Activated T-cell treated with anti-CD3 and anti-CD28 coated beads, Interleukin-2, amount 50 U/mL, for 1 hour (primary cell): ENCODE results near the gene NIN.
"Not testable (repeated sequence)": the region's sequence is repeated elsewhere in the genome, so short reads cannot be mapped to it uniquely, and the experiment has no call there.

ENCODE experiments used
- DNase-seq: peaks from one replicate; pipeline ENCODE4 v3.0.0-alpha.2; 2020

The NIN gene

DNA sequence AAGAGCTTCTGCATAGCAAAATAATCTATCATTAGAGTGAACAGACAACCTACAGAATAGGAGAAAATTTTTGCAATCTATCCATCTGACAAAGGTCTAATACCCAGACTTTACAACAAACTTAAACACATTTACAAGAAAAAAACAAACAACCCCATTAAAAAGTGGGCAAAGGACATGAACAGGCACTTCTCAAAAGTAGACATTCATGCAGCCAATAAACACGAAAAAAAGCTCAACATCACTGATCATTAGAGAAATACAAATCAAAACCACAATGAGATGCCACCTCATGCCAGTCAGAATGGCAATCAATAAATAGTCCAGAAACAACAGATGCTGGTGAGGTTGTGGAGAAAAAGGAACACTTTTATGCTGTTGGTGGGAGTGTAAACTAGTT lies 15.9 kb downstream of the NIN start:
- DNase-seq, result not testable (repeated sequence)

DNA sequence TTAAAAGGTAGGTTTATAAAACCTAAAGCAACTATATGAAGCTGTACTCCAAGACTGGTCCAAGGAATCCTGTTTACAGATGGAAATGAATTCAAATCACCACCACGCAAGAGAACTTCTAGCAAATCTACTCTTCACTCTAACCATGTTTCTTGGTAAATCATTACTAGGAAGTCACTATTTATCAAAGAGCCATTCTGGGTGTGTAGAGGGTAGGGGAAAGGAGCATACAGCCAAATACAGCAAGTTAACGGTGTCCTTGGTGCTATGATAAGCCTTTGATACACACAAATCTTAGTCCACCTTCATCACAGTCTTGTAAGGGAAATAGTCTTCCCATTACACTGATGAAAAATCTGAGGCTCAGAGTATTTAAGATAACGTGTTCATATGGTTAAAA lies 16.8 kb downstream of the NIN start:
- no peak for DNase-seq

DNA sequence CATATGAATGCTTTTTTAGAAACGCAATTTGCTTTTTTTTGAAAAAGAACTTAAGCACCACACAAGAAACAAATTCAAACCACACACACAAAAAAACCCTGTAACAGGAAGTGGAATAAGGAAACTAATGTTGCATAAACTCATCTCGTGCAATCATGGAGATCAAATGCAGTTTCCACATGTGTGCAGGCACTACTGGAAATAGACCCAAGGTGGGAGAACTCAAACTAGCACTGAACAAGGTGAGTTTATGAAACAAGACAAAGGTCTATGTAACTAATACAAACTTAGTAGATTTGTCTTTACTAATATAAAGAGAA lies 17.5 kb downstream of the NIN start:
- DNase-seq, result no peak

DNA sequence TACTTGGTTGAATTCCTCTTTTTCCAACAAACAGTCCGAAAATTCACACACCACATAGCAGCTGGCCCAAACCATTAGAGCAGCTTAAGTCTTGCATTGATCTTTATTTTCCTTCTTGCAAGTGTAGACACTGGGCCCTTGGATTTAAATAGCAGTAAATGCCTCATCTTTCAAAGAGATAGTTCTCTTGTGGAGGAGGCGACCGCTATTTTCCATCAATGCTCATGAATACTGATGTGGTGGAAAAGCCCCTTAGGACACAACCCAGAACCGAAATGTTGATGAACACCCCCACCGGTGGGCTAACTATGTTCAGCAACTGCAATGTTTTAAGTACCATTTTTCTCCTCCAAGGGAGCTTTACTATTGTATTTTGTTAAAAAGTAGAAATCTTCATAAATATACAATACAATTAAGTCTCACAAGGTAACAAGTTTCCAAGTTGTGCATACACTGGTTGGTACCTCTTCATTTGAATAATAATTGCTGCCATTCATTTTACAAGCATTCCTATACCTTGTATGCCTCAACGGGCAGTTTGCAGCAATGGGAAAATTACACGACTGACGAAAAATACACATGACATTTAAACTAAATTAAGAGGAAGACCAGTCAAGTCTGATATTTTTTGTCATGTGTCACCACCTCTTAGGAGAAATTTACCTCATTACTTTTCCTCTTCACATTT lies 18.0 kb downstream of the NIN start:
- DNase-seq, result no peak

DNA sequence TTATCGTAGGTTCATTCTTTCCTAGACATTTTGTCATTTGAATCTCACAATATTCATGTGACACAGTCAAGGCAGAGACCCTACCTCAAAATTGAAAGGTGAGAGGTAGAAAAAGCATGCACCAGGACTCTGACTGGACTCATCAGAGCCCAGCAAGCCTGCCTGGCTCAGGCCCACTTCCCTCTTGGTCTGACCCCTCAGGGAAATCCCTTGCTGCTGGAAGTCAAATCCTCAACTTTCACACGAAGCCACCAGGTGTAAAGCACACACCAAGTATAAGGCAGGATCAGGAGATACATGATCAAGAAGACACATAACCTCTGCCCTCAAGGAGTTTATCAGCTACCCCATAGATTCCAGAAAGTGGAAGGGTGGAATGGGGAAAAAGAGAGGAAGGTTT lies 18.8 kb downstream of the NIN start:
- no peak for DNase-seq

DNA sequence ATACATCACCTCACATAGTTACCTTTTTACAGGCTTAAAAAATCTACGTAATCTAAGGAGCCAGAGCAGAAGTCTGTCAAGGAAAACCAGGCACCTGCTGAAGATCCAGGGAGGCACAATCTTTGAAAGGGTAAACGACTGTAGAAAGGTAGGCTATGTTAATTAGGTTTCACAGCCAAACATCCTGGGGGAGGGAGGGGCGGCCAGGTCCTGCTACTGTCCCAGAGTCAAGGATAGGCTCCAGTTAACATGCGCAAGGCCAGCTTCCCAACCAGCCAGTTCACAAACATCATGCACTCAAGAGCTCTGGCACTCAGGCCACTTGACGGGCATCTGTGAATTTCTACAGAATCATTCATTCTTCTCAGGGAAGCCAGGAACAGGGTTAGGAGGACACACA lies 22.9 kb downstream of the NIN start:
- no peak for DNase-seq

DNA sequence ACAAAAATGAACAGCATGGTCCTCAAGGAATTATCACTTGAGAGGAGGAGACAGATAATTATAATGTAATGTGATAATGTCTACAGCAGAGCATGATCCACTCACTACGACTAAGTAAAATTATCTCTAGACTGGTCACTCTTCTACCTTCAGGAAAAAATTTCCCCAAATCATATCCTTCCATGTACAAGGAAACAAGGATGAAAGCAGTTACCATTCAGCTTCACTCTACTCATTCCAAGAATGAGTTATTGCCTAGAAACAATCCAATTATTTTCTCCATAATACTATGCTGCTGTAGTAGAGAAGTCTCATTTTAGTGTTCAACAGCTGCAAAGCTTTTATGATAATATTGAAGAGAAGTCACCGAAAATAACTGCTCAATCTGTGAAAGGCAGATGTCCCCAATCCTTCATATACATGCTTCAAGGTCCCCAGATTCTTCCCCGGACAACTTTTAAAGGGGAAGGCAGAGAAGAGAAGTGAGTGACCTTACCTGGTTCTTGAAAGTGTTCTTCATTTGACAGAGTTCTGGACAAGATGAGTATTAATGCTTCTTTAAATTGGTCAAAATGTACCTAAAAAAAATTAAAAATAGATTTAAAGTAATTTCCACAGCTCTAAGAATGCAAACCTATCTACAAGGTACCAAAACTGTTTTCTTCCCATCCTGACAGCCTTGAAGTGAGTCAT lies 24.6 kb downstream of the NIN start:
- DNase-seq, result no peak

DNA sequence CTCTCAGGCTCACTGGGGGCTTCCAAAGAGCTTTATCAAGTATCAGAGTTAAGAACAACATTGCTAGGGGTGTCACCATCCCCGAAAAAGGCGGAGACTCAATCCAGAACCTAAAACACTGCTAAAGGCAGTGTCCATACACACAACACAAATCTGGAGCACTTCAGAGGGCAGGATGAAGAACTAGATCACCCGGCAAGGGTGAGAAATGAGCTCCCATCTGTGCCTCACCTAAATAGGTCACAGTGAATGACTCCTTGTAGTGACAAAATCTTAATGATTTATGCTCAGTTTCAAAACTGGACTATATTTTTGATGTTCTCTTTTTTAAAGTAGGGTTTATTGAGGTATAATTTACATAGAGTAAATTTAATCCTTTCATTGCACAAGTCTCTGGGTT lies 25.6 kb downstream of the NIN start:
- no peak for DNase-seq

DNA sequence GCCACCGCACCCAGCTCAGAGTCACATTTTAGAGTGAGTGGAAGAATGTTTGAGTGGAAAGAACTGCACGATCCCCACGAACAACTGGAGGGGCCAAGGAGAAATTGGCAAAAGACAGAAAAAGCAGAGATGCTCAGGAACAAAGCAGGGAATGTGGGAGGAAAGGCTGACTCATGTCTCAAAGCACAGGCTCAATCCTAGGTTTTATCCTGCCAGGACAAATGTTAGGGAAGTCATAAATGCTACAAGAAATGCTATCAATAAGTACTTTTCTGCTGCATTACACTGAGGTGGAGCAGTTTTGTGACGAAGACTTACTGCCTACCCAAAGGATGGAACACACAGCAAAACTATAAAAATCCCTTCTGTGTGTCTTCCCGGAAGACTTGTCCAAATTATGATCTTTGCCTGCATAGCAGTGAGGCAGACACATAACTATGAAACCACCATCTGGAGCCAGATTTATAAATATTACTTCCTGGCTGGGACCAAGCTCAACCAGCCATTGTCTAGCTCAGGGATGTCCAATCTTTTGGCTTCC lies 26.7 kb downstream of the NIN start:
- no peak for DNase-seq

DNA sequence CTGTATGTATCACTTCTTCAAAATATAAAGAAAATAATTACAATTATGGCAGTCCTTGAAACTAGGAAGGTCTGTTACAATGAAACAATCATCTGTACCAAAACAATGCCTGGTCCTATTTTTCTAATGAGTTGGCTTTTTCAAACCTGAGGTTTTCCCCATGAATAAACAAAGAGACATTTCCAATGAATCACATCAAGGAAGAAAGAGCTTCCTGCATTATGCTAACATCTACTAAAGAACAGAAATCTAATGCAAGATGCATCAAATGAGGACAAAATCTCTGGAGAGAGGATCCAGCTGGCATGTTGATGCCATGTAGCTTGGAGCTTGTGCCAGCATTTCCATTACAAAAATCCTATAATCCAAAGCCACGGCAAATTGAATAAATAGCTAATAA lies 29.3 kb downstream of the NIN start:
- DNase-seq, result no peak

DNA sequence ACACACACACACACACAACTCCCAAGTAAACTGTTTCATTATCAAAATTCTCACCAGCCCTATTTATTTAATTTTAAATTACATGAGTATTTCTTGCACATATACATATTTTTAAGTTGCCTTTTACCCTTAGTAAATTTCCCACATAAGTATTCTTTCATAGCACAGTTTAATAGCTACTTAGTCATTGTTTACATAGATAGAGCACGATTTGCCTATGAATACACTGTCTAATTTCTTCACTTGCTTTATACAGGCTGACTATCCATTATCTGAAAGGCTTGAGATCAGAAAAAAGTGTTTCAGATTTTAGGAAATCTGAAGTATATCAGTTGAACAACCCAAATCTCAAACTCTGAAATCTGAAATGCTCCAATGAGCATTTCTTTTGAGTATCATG lies 30.9 kb downstream of the NIN start:
- no peak for DNase-seq

DNA sequence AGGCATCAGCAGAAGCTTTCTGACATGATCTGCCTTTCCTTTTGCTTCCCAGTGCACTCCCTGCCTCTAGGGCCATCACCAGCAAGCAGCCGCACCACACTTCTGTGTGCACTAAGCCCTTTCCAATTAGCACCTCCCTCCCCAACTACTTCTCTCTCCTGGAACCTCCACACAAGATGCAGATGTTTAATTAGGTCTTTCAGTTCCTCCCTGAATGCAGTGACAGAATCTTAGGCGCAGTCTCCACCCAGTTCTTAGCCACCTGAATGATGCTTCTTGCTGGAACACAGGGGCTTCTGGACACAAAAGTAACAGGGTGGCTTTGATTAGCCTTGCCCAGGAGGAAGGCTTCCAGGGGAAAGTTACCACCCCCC lies 32.9 kb downstream of the NIN start:
- DNase-seq, result no peak

DNA sequence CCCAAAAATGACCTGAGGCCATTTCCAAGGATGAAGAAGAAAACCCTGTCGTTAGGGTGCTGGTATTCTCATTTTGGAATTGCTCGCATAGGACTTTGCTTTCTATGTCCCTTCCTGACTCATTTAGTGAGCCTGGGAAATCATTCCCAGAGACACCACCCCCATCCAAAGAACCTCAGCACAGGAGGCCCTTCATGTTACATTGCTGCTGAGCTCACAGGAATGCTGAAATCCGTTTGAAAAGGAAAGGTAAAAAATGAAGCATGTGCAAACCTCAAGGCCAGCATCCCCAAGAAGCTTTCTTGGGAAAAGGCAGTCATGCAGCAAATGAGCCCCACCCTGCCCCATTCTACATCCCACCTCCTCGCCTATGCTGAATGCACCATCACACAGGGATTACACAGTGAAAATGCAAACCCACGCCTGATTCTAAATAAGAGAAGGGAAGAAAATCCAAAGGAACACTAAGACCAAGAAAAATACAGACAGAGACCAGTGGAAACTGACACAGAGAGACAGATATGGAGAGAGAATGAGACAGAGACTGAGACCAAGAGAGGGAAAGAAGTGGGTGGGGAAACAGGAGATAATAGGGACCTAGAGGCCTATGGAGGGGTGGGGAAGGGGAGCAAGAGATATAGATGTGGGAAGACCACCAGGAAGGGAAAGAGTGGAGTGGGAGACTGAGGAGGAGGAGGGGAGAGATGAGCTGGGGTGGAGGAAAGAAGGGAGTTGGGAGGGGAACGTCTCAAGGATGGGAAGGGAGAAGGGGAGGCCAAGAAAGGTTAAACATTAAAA lies 33.5 kb downstream of the NIN start:
- no peak for DNase-seq

DNA sequence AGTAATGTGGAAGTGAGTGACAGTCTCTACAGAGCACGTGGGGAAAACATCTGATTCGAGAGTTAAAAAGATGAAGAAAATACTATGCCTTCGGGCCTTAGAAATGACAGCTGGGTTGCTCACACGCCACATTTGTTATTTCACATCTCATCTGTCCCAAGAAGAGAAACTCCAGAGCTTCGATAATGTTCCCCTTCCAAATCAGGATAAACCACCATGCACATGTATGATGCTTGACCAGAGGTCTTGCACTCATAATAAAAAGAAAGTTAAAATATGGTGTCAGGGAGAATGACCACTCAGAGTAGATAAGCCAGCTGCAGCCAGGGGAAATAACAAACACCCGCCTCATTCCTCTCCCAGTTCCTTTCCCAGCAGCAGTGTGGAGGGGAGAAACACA lies 34.6 kb downstream of the NIN start:
- no peak for DNase-seq

DNA sequence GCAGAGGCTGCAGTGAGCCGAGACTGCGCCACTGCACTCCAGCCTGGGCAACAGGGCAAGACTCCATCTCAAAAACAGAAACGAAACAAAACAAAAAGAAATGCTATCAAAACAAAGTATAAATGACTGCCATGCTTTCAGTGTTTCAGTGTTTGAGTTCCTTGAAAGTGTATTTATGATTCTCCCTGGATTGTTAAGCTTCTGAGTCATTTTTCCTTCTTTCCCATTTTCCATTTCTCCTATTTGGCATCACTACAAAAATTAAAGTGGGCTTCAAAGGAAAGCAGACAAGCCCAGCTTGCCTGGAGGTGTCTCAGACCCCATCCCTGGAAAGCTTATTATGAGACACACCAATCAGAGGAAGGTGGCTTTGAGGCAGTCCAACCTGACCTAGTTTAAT lies 35.1 kb downstream of the NIN start:
- no peak for DNase-seq

DNA sequence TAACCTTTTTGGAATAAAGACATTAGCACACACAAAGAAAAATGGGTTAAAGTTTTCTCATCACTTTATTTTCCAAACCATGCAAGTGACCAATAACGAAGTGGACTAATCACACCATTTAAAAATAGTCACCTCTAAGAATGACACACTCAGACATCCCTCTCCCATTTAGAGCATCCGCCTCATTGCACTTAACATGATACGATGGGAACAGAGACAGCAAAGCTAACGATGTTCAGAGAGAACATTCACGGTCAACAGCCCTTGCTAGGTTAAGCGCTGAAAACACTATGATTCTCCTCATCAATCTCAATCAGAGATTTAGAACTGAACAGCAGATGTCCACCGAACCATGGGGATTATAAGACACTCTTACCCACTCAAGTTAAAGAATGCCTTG lies 35.8 kb downstream of the NIN start:
- no peak for DNase-seq

DNA sequence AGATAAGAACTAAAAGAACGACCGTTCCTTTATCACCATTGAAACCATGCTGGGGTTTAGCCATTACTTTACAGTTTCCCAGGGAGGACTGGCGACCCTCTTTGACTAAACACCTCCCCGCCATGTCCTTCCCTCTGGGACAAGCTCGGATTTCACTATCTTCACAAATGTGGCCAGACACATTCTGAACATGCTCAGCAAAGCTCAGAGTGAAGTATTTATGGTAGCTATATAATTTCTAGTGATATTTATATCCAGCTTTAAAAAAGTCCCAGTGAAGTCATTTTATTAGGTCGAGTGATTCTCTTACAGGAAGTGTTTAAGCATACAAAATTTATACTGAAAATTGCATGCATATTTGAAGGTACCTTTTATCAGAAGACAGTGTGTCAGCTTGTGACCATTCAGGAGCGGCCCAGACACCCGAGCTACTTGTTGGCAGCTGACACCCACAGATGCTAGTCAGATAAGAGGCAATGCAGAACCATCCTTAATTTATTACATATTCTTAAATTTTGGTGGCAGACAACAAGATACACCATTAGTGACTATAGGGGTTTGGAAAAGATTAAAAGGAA lies 36.8 kb downstream of the NIN start:
- DNase-seq, result no peak

DNA sequence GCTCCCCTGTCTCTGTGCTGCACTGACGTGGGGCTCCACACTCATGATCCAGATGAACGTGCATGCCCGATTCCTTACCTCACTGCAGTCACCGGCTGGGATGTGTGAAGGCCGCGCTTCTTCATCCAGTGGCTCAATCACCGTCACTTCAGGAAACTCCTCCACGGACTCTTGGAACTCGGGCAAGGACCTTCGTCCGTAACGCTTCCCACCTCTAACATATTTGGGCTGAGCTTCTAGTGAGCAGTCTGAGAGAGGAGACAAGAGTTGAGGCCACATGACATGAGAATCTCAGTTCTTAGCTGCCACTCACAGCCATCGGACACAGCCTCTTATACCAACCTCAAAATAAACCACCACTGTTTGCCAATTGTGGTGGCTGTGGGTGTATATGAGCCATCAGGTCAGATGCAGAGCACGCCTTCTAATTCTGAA lies 38.3 kb downstream of the NIN start:
- no peak for DNase-seq

DNA sequence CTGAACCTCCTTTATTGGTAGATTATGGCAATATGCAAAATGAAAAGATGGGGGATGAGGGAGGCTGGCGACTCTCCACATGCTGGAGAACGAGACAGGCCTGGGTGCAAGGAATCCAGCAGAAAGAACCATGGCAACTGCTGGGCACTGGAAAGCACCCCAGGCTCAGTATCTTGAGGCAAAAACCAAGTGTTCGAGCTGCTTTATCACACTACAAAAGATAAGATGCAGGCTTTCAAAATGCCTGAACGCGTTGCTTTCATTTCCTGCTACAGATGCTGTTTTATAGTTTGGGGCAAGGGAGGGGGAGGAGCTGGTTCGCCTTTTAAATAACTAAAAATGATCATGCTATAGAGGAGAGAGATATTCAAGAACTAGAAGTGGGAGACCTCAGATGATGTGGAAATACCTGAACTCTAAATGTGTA lies 38.9 kb downstream of the NIN start:
- DNase-seq, result no peak

DNA sequence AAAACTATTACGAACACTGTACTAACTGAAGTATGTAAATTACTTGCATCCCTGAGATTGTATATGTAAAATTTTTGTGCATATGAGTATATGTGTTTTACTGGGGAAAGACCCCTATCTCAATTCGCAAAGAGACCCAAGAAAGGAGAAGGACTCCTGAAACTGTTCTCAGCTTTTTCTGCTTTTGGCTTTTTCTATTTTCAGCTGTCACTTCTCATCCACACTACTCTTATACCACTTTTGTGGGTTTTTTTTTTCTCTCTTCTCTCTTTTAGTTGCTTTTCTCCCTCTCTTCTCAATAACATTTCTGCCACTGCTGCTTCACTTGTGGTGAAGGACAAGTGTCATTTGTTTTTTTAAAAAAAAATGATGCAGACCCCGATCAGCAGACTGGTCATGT lies 39.8 kb downstream of the NIN start:
- no peak for DNase-seq

DNA sequence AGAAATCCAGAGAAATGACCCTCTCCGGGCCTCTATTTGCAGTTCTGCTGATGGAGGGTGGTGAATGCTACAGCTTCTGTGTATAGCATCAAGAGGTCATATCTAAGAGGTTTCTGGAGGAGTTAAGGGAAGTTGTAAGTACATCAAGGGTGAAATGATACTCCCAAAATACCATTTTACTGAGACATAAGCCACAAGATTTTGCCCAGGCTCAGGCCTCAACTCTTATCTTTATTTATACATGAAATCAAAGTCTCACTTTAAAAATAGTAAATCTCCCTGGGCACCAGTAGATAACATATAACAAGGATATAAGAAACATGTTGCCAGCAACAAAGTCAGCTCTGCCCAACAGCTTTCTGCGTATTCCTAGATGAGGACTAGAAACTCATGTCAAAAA lies 40.4 kb downstream of the NIN start:
- no peak for DNase-seq

DNA sequence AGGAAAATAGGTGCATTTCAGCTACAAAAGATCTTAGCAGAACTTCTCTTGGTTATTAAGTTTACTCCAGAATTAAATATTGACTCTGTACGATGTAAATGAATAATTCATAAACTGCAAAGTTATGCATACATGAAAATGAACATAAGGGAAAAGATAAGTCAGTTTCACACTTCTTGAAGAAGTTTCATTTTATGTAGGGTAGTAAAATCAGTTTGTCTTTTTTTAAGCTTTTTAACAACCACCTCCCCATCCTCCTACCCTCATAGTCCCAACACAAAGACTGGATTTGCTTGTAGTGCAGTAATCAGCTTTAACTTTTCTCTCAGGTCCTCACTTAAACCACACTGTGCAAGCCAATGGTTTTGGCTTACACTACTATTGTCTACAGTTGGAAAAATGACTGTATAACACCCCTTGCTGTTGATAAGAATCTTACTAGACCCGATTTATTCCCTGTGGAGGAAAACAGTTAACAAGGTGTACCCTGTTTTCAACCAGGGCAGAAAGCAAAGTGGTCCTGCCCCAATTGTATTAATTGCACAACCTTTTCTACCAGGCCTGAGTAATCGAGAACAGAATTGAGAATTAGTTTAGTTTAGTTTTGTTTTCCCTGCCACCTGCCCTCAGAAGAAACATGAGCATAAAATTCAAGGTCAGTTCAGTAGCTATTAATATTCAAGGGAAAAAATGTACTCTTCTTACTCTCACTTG lies 44.1 kb downstream of the NIN start:
- no peak for DNase-seq

DNA sequence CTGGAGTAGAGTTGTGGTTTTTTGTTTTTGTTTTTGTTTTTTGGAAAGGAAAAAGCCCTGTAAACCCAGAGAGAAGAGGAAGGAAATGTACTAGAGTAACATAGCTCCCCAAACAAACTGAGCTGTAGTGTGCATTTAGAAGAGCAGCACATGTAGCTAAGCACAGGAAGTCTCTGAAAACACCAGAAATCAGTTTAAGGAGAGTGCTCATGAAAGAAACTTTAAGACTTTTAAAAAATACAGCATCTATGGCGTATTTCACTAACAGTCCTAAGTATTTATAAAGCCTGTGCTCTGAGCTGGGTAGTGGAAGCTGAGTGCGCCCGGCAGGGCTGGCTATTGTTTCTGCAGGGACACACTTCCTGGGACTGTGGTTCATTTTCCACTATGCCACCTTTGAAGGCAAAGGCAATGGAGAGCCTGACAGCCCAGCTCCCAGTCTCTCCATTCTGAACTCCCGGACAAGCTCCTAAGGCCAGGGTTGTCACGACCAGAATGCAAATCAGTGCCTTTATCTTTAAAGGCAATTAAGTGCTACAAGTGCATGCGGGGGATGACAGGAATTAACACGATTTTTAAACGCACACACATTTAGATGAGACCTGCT lies 45.4 kb downstream of the NIN start:
- DNase-seq, result no peak
